ENCODE results near the gene IL27RA.

GRCh38 chr19:14003251-14004055 is 28.1 kb upstream of the IL27RA start:
- TF ChIP-seq CTCF (conservative IDR thresholded peaks at IDR 0.05; ENCODE audit: low read depth, low read length): no peak
- no peak for TF ChIP-seq RFX5 (IDR thresholded peaks at IDR 0.05; ENCODE audit: low read depth, low read length)
- TF ChIP-seq BHLHE40 (IDR thresholded peaks at IDR 0.05; ENCODE audit: low read depth, low read length): no peak

Measured in IMR-90 (cell line).